Adrenal gland (tissue), 12 donors: ENCODE data around the gene WIZ. TPM values are rescaled to one million over a fixed set of nuclear protein-coding genes. Genes with fewer than 3 reads are reported as not detected.

Experiments
- DNase-seq, 7 donors: peaks; one replicate each; pipeline ENCODE4 v3.0.0-alpha.2; 2019 to 2020
- H3K27ac ChIP-seq, 5 donors: fragments of 200-600 bp; sonication (generic) in 4 of 5; 1 replicate in 3 of 5; 2 replicates in 2 of 5; pipeline versions ENCODE4 v1.5.1 to v1.8.0; 2016 to 2020; ENCODE audit warnings: mild to moderate bottlenecking in 1 of 5
- H3K27me3 ChIP-seq: fragments of 200-600 bp; 2 replicates; pipeline ENCODE4 v1.8.0; 2021
- H3K36me3 ChIP-seq, 2 donors: fragments of 200-600 bp; replicated peaks in 1 of 2; 1 replicate in 1 of 2; 2 replicates in 1 of 2; pipeline versions ENCODE4 v1.5.1 to v1.8.0; 2018 to 2022
- H3K4me1 ChIP-seq, 2 donors: fragments of 200-600 bp; replicated peaks in 1 of 2; 1 replicate in 1 of 2; 2 replicates in 1 of 2; pipeline versions ENCODE4 v1.5.1 to v1.8.0; 2018 to 2021
- H3K4me3 ChIP-seq, 4 donors: fragments of 200-600 bp; sonication (generic) in 3 of 4; one replicate each; pipeline ENCODE4 v1.5.1; 2016 to 2018
- H3K9me3 ChIP-seq, 3 donors: fragments of 200-600 bp; sonication (generic) in 1 of 3; replicated peaks in 1 of 3; 1 replicate in 2 of 3; 2 replicates in 1 of 3; pipeline versions ENCODE4 v1.5.1 to v1.8.0; 2016 to 2021
- POLR2A ChIP-seq, 2 donors: fragments of 450-650 bp; IDR thresholded peaks; one replicate each; pipeline ENCODE4 v1.6.1; 2017; ENCODE audit warnings: antibody characterized with exemption in 2 of 2, mild to moderate bottlenecking in 2 of 2, moderate library complexity in 1 of 2
- WGBS, 4 donors: extraction: QIAGEN DNeasy Blood & Tissue Kit in 2 of 4; methylation state at CpG; one replicate each; pipeline versions ENCODE4 v1.1.5 to v1.1.7; 2013 to 2017; 5-methylcytosine and 5-hydroxymethylcytosine counted together
- intact Hi-C, 2 donors: fragments of 100-400 bp; cut with DNase I; formaldehyde crosslinking; loops; one replicate each; pipeline versions ENCODE4 v1.14.1 to v1.15.0; 2022 to 2023
- polyA plus RNA-seq, 3 donors: library from polyadenylated mRNA; stranded (reverse); fragments of 200-250 nt in 2 of 3; fragments of 350-450 nt in 1 of 3; fragmentation: Illumina TruSeq in 1 of 3; extraction: RNeasy Lipid Tissue Mini Kit (QIAGEN cat#74804) in 1 of 3; gene quantifications; one replicate each; pipeline ENCODE4 v1.2.3, GENCODE V29; 2013 to 2014
- total RNA-seq, 9 donors: library from RNA; depleted of rRNA in 4 of 9; stranded (reverse); fragments of >200 nt in 4 of 9; fragments of 120-200 nt in 1 of 9; fragmentation: NEBNext Ultra II Directional in 1 of 9; extraction: Animal tissue kit (Norgen Biotek cat#: 25700) in 1 of 9; gene quantifications; one replicate each; pipeline versions ENCODE4 v1.1.0 to v1.2.4, GENCODE V29; 2013 to 2023
- TF ChIP-seq, protein P1 (sequence below), 6 experiments: fragments of 450-650 bp in 4 of 6; fragments of 200-600 bp in 2 of 6; sonication (generic) in 1 of 6; IDR thresholded peaks; 1 replicate in 5 of 6; 2 replicates in 1 of 6; pipeline versions ENCODE4 v1.5.1 to v1.8.0; 2016 to 2021; ENCODE audit warnings: antibody characterized with exemption in 6 of 6, mild to moderate bottlenecking in 2 of 6, moderate library complexity in 1 of 6
- donor health status: healthy with polysubstance abuse.
- donor health status: Bipolar disorder and iron deficiency.
- donor health status: DM: yes; HTN: yes; CAD: no.
- donor health status: DM: no; HTN: no; CAD: no.
- donor health status: DM: no; HTN: no; CAD: no.
- donor health status: DM: yes; HTN: yes; CAD: no.

WIZ gene
- total and polyA plus RNA-seq, 12 donors = 5.7 to 49.2 (median 30.6) TPM

DNA sequence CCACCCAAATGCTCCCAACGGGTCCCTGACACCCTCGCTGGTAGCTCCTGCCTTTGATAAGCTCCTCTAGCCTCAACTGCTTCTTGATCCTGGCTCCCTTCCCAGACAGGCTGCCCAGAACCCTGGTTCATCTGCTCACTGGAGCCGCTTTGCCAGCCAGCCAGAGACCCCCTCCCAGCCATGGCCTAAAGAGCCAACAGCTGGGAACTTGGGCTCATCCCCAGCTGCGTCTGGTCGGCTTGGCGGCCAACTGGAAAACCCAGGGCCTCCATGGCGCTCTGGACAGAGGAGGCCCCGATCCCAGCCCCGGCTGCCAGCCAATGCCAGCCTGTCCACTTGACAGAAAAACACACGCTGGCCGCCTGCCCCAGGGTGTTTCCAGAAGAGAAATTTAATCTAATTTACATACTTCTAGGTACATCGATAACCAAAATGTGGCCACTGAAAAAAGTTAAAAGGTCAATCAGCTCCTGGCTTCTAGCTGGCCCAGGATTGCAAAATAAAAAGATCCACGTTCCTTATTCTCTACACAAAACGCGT is 28.0 kb downstream of the WIZ start:
- DNase-seq = no peak
- Histone ChIP-seq H3K27ac (no peak overlapping the region), H3K4me1 (peaks cover 18% of the 10 kb centered on the region in 2 donors), H3K4me3 (no peak overlapping the region), H3K27me3 (no peaks in the 10 kb centered on the region), H3K9me3 (no peaks in the 10 kb centered on the region), H3K36me3 (peaks cover 0 to 42% of the 10 kb centered on the region in 2 donors)
- intact Hi-C loops = no loop called here
- no peak for TF ChIP-seq POLR2A (IDR thresholded peaks at IDR 0.05)
- TF ChIP-seq, protein P1, sequence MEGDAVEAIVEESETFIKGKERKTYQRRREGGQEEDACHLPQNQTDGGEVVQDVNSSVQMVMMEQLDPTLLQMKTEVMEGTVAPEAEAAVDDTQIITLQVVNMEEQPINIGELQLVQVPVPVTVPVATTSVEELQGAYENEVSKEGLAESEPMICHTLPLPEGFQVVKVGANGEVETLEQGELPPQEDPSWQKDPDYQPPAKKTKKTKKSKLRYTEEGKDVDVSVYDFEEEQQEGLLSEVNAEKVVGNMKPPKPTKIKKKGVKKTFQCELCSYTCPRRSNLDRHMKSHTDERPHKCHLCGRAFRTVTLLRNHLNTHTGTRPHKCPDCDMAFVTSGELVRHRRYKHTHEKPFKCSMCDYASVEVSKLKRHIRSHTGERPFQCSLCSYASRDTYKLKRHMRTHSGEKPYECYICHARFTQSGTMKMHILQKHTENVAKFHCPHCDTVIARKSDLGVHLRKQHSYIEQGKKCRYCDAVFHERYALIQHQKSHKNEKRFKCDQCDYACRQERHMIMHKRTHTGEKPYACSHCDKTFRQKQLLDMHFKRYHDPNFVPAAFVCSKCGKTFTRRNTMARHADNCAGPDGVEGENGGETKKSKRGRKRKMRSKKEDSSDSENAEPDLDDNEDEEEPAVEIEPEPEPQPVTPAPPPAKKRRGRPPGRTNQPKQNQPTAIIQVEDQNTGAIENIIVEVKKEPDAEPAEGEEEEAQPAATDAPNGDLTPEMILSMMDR (IDR thresholded peaks at IDR 0.05) = no peak
- 77 to 83% (median 80%) methylated on average over 12 to 15 of the region's 15 CpGs for WGBS, 4 donors

DNA sequence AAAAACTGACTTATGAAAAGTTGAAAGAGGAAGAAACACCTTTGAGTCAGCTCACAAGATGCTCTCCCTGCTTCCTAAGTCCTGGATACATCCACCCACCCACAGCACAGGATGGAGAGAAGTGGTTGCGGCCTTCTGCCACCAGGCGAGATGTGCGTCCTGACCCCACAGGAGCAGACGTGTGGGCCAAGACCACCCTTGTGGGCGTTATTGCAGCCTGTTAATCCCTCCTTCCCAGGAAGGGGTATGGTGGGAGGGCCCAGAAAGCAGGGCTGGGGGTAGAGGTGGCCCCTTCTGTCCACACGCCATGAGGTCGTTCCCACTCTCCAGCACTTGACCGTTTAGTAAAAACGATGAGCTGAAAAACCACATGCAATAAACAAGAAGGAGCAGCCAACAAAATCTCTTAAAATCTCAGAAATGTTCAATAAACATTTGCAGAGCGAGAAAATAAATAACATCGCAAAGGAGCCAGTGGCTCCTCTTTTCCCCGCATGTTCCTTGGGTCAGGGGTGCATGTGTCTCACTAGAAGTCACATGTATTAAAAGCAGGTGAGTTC is 28.5 kb downstream of the WIZ start:
- no peaks in the 10 kb centered on the region for H3K27me3 ChIP-seq
- no peak overlapping the region for H3K27ac ChIP-seq
- intact Hi-C loops = no loop called here
- no peak for DNase-seq
- peaks cover 22 to 23% of the 10 kb centered on the region in 2 donors for H3K4me1 ChIP-seq
- H3K36me3 ChIP-seq = peaks cover 0 to 36% of the 10 kb centered on the region in 2 donors
- H3K4me3 ChIP-seq = no peak overlapping the region
- TF ChIP-seq POLR2A (IDR thresholded peaks at IDR 0.05) = no peak
- TF ChIP-seq, protein P1 (IDR thresholded peaks at IDR 0.05) = no peak
- WGBS, 4 donors = 84 to 87% (median 86%) methylated on average over 12 of the region's 12 CpGs
- no peaks in the 10 kb centered on the region for H3K9me3 ChIP-seq

DNA sequence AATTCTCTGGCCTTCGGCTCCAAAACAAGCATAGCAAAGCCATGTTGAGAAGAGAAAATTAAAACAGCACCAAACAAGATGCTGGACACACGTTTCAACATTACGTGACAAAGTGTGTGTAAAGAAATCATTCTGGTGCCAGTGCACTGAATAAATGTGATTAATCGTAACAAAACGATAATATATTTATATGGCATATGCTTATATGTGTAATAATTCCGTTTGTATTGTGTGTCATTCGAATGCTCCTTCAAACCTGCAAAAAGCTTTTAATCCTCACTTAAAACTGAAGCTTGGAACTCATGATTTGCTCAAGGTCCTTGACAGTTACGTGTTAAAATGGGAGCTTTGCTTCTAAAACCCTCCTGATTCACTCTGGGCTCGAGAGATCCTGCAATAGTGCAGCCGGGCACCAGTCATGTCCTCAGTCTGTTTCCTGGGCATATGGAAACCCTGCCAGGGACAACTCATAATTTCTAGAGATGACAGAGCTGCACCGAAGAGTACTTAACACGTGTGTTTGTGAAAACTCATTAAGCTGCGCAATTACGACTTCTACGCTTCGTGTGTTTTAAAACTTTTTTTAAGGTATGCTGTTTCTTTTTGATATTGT is 30.2 kb downstream of the WIZ start:
- intact Hi-C loops = no loop called here
- Histone ChIP-seq H3K4me1 (peaks cover 26 to 33% of the 10 kb centered on the region in 2 donors), H3K9me3 (no peaks in the 10 kb centered on the region), H3K36me3 (peaks cover 0 to 23% of the 10 kb centered on the region in 2 donors), H3K4me3 (peak overlapping the region in 1 of 4 donors; percentile 86), H3K27me3 (no peaks in the 10 kb centered on the region), H3K27ac (peak overlapping the region; percentile 23 to 98 (median 58))
- peak in 6 of 7 donors; percentile 55 to 74 (median 72) for DNase-seq
- 15 to 20% (median 16%) methylated on average over 14 to 16 of the region's 16 CpGs for WGBS, 4 donors
- TF ChIP-seq, protein P1 (IDR thresholded peaks at IDR 0.05) = peak in 1 of 6 experiments; percentile 13
- TF ChIP-seq POLR2A (IDR thresholded peaks at IDR 0.05) = no peak

DNA sequence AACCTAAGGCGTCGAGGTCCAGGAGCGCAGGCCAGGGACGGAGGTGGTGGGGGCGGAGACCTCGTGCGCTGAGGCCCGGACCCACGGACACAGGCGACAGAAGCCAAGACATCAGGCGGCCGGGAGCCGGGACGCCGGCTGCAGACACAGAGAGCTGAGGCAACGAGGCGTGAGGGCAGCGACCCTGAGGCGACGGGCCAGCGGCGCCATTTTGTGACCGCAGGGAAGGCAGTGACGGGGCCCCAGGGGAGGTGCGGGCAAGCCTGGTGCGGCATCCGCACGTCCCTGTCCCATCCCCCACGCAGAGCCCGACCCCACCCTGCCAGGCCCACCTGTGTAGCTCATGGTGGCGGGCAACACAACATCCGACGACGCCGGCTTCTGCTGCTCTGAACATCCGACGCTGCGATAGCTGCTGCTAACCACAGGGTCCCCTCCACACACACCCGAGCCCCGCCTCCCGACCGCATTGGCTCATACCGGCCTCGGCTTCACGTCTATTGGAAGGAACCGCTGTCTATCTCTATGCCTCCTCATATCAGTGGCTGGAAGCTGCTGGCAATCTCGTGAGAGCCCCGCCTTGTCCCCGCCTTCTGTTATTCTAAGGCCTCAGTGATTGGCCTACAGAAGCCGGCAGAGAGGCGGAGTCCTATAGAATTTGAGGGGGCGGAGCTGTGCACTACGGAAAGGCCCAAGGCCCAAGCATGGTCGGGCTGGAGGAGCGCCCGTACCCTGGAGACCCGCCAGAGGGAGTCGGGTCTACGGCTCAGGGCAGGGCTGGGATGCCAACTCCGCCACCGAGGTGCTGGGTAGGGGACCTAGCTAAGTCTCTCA is 31.0 kb downstream of the WIZ start, which contains the start of gene AKAP8L:
Gene AKAP8L, minus strand, starts transcription at position 410 of the 834 bp plus-strand sequence. Its CDS starts 65 bp downstream, at position 345.
- Histone ChIP-seq H3K9me3 (no peaks in the 10 kb centered on the region), H3K4me1 (peaks cover 26 to 40% of the 10 kb centered on the region in 2 donors), H3K36me3 (peaks cover 0 to 15% of the 10 kb centered on the region in 2 donors), H3K27me3 (no peaks in the 10 kb centered on the region), H3K4me3 (peak within 1 kb of the TSS; percentile 18 to 94 (median 86)), H3K27ac (peak within 1 kb of the TSS; percentile 70 to 98 (median 90))
- WGBS, 4 donors = 0 to 1% (median 0%) methylated on average over 19 to 61 of the region's 61 CpGs
- peak; percentile 99 to 100 (median 100) for DNase-seq
- peak; percentile 90 to 98 for TF ChIP-seq POLR2A (IDR thresholded peaks at IDR 0.05)
- TF ChIP-seq, protein P1 (IDR thresholded peaks at IDR 0.05) = peak; percentile 24 to 75 (median 73)
- intact Hi-C loops = no loop called here
